Activated CD4-positive, alpha-beta memory T cell treated with anti-CD3 and anti-CD28 coated beads, Interleukin-2, amount 10 ng/mL, durations not matched to agents 7 days and 5 days (primary cell): Measurements from ENCODE around the gene LINGO4. TPM values are rescaled to one million over a fixed set of nuclear protein-coding genes. Genes with fewer than 3 reads are reported as not detected.

ENCODE experiments used
- CTCF ChIA-PET: fragments of 350-600 bp; sonication (Branson Sonifier 250); formaldehyde crosslinking; loops from one replicate; lab custom pipeline; 2021; ENCODE audit warnings: antibody characterized with exemption, inconsistent platforms; lab: Charles Lee
- POLR2A ChIA-PET: fragments of 350-600 bp; sonication (Branson Sonifier 250); formaldehyde crosslinking; loops from one replicate; lab custom pipeline; 2021; ENCODE audit warnings: antibody characterized with exemption; lab: Charles Lee
- DNase-seq: peaks from one replicate; pipeline ENCODE4 v3.0.0-alpha.2; 2020
- H3K27ac Mint-ChIP-seq: one replicate; pipeline ENCODE4 v1.8.0; 2021; ENCODE audit warnings: mild to moderate bottlenecking, mixed read lengths
- H3K27me3 Mint-ChIP-seq: one replicate; pipeline ENCODE4 v1.8.0; 2021; ENCODE audit warnings: mixed read lengths
- H3K36me3 Mint-ChIP-seq: one replicate; pipeline ENCODE4 v1.8.0; 2021; ENCODE audit warnings: low read depth, mixed read lengths
- H3K4me1 Mint-ChIP-seq: one replicate; pipeline ENCODE4 v1.8.0; 2021; ENCODE audit warnings: mixed read lengths
- H3K4me3 Mint-ChIP-seq: one replicate; pipeline ENCODE4 v1.8.0; 2021; ENCODE audit warnings: mild to moderate bottlenecking, mixed read lengths
- H3K9me3 Mint-ChIP-seq: one replicate; pipeline ENCODE4 v1.8.0; 2021; ENCODE audit warnings: mixed read lengths
- total RNA-seq, 2 experiments: library from RNA; stranded (reverse); gene quantifications; one replicate each; pipeline ENCODE4 v1.2.3, GENCODE V29; 2021

LINGO4 gene
- total RNA-seq, 2 experiments from 2014 or later: 1.2 to 1.3 TPM

GRCh38 chr1:151759241-151759640 is 46.0 kb downstream of the LINGO4 start:
- POLR2A ChIA-PET: no interaction called here
- peaks cover 45% of the 10 kb centered on the region for H3K36me3 Mint-ChIP-seq
- no peaks in the 10 kb centered on the region for H3K27me3 Mint-ChIP-seq
- no peak overlapping the region for H3K27ac Mint-ChIP-seq
- CTCF ChIA-PET: no interaction called here
- H3K4me1 Mint-ChIP-seq: peaks cover 45% of the 10 kb centered on the region
- H3K9me3 Mint-ChIP-seq: no peaks in the 10 kb centered on the region
- H3K4me3 Mint-ChIP-seq: no peak overlapping the region
- DNase-seq: no peak

- peaks cover 23% of the 10 kb centered on the region for H3K4me1 Mint-ChIP-seq
- peaks cover 35% of the 10 kb centered on the region for H3K36me3 Mint-ChIP-seq
- no peaks in the 10 kb centered on the region for H3K27me3 Mint-ChIP-seq
- CTCF ChIA-PET: no interaction called here
- H3K27ac Mint-ChIP-seq: peak overlapping the region; percentile 27
- POLR2A ChIA-PET: interaction anchor here (1.0 kb wide), 1 partner anchor 62 kb away, joined by 3 read pairs; no protein-coding TSS in a partner anchor
- H3K4me3 Mint-ChIP-seq: no peak overlapping the region
- no peaks in the 10 kb centered on the region for H3K9me3 Mint-ChIP-seq
- no peak for DNase-seq
Observed at GRCh38 chr1:151756291-151756690, 48.9 kb downstream of the LINGO4 start.

Other genes starting within 250 kb of the LINGO4 start
- gene SNX27, start 193.4 kb downstream of the LINGO4 start, total RNA-seq: 10 to 100 TPM; 28.9 to 29.6 TPM
- gene CELF3, start 88.6 kb downstream of the LINGO4 start, total RNA-seq: not detected
- not detected for gene RIIAD1, start 83.9 kb downstream of the LINGO4 start, total RNA-seq
- 10 to 100 TPM; 97.9 to 98.9 TPM for gene MRPL9, start 41.9 kb downstream of the LINGO4 start, total RNA-seq
- 10 to 100 TPM; 27.1 to 30.9 TPM for gene TDRKH, start 14.9 kb downstream of the LINGO4 start, total RNA-seq
- 10 to 100 TPM; 25.4 to 25.8 TPM for gene RORC, start 26.4 kb upstream of the LINGO4 start, total RNA-seq
- gene C2CD4D, start 34.4 kb upstream of the LINGO4 start, total RNA-seq: 1 to 10 TPM; 3.0 to 3.7 TPM
- gene THEM5, start 48.3 kb upstream of the LINGO4 start, total RNA-seq: not detected
- gene THEM4, start 104.1 kb upstream of the LINGO4 start, total RNA-seq: 10 to 100 TPM; 26.3 to 28.6 TPM
- 100 to 1,000 TPM; 631 to 641 TPM for gene S100A10, start 188.4 kb upstream of the LINGO4 start, total RNA-seq
- gene S100A11, start 231.6 kb upstream of the LINGO4 start, total RNA-seq: 100 to 1,000 TPM; 504 to 539 TPM